ENCODE data around the gene CDK15.

Gene CDK15

GRCh38 chr2:201879996-201880395, 73.7 kb downstream of the CDK15 start:
- DNase-seq: no peak

- DNase-seq: no peak
These were observed 74.2 kb downstream of the CDK15 start for GRCh38 chr2:201880579-201880978.

DNA sequence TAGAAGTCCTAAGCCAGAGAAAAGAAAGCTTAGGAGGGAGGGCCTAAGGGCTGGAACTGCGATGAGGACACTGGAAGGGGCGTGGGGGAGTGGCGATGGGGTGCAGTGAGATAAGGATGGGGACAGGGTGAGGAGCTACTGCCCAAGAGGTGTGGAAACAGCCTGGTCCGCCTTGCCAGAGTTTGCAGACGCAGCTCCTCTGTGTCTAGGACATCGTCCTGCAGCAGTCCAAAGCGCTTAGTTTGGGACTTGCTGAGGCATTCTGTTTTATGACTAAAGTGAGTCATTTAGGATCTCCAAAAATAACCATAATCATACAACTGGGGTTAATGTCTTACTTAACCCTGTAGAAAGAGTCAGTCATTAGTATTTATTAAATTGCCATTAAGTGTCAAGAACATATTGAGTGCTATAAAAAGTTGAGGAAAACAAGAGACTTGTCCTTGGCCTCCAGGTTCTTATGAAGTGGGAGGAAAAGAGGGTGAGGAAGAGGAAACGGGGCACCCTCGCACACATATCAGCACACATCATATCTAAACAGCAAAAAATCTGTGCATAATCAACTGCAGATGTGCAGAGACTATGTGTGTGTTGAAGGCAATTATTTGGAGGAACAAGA, 74.8 kb downstream of the CDK15 start:
- DNase-seq: no peak

DNA sequence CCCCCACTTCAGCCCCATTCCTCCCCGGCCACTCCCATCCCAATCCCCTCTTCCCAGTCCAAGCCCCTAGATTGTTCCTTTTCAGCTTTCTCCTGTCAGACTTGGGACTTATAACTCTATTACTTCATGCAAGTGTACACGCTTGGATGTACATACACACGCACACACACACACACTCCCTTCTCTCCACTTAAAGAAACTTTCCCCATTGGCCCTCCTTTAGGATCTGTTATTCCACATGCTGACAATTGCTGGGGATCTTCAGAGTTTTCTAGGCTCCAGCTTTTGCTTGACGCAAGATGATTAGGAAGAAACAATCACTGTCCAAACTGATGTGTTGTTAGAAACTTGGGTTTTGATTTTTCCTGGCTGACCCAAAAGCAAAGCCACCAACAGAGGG, 75.4 kb downstream of the CDK15 start:
- no peak for DNase-seq

GRCh38 chr2:201882353-201883090, 76.2 kb downstream of the CDK15 start:
- no peak for DNase-seq

DNA sequence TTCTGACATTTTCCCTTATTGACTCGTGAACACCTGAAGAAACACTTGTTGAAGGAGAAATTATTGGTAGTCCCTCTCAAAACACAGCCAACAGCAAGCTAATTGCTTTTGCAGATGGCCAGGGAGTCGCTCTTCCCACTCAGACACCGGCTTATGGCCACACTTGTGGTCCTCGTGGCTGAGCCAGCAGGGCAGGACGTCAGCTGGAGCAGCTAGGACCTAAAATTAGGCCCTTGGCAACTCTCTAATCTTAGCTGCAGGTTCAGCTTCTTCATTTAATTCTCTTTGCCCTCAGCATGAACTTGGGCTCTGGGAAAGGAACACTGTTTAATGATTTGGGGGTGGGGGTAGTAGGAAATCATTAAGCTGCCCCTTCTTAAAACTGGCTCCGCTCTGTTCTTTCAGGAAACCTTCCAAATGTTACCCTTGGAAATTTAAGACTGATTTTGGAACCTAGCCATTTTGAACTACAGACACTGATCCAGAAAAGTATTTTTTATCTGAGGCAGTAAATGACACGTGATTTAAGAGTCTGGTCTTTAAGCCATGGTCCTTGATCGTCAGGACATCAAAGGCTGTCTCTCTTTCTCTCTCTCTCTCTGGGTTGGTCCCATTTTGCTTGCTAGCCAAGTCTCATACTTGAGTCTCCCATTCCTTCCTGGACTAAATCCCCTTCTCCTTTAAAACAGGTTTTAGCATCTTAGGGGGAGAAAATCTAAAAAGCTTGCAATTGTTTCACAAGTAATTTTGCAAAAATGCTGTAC, 77.5 kb downstream of the CDK15 start:
- DNase-seq: no peak

- no peak for DNase-seq
These were observed 80.2 kb downstream of the CDK15 start for GRCh38 chr2:201886504-201886903.

- DNase-seq: no peak
These were observed 81.6 kb downstream of the CDK15 start for GRCh38 chr2:201887773-201888425.

- no peak for DNase-seq
These were observed 82.1 kb downstream of the CDK15 start for GRCh38 chr2:201888426-201888800.

GRCh38 chr2:201890453-201890852, 84.1 kb downstream of the CDK15 start:
- no peak for DNase-seq

- DNase-seq: no peak
These were observed 85.3 kb downstream of the CDK15 start for GRCh38 chr2:201891676-201892075.

GRCh38 chr2:201892516-201892915, 86.2 kb downstream of the CDK15 start:
- DNase-seq: no peak

- DNase-seq: no peak
These were observed 94.0 kb downstream of the CDK15 start for GRCh38 chr2:201900362-201900761.

DNA sequence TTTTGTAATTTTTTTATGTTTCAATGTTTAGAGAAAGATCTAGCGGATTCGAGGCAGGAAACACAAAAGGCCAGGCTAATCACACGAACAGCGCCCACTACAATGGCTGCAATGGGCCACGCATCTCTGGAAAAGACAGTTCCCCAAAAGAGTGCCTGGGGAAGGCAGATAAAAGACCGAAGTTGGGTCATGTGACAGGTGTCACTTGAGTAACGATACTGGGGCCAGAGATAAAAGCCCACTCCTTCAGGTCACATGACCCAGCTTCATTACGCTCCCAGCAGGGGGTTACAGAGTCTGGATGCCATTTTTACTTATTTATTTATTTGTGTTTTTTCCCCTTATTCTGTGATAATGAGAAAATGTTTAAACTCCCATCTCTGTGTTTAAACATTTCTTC, 95.4 kb downstream of the CDK15 start:
- DNase-seq: no peak

- DNase-seq: no peak
These were observed 98.4 kb downstream of the CDK15 start for GRCh38 chr2:201904538-201905420.

GRCh38 chr2:201906777-201907562, 100.6 kb downstream of the CDK15 start:
- DNase-seq: no peak

GRCh38 chr2:201907563-201907881, 101.2 kb downstream of the CDK15 start:
- DNase-seq: no peak

GRCh38 chr2:201908901-201909300, 102.6 kb downstream of the CDK15 start:
- DNase-seq: no peak

DNA sequence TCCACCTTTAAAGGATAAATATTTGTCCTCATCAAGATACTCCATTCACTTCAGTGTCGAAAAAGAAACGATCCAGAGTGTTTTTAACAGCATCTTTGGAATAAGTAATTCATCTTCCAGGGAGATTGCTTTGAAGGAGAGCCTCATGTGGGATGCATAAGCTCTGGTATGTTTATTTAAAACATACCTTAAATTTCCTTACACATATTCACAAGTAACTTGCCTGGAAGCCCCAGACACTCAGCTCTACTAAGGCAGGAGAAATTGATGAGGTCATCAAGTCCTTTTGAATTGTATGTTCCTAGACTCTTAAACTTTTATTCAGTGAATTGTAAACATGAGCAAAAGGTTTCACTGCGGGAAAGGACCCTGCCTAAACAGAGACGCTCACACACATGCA, 103.0 kb downstream of the CDK15 start:
- no peak for DNase-seq

- DNase-seq: no peak
These were observed 103.6 kb downstream of the CDK15 start for GRCh38 chr2:201909961-201910361.

GRCh38 chr2:201911372-201911771, 105.0 kb downstream of the CDK15 start:
- no peak for DNase-seq

GRCh38 chr2:201913201-201913600, 106.9 kb downstream of the CDK15 start:
- no peak for DNase-seq

Measured in CD4-positive, alpha-beta T cell treated with Interleukin-10 for 1 hour (primary cell).